ENCODE results near the gene GCC2. TPM values are rescaled to one million over a fixed set of nuclear protein-coding genes. Genes with fewer than 3 reads are reported as not detected.
"Not testable (repeated sequence)": the region's sequence is repeated elsewhere in the genome, so short reads cannot be mapped to it uniquely, and the experiment has no call there.

The GCC2 gene
- total RNA-seq, 1 donor from 2014 or later: 30.0 TPM

GRCh38 chr2:108524688-108525087 is 75.7 kb downstream of the GCC2 start:
- H3K27me3 ChIP-seq; H3K4me1 ChIP-seq; H3K36me3 ChIP-seq; H3K4me3 ChIP-seq; intact Hi-C loops (cut with DNase I); H3K9me3 ChIP-seq; DNase-seq (ENCODE audit: extremely low spot score in 2 of 2); H3K27ac ChIP-seq: not testable (repeated sequence)

- intact Hi-C loops (cut with DNase I); H3K9me3 ChIP-seq; H3K4me3 ChIP-seq; H3K36me3 ChIP-seq; H3K4me1 ChIP-seq; DNase-seq (ENCODE audit: extremely low spot score in 2 of 2); H3K27ac ChIP-seq; H3K27me3 ChIP-seq: not testable (repeated sequence)
Measured at GRCh38 chr2:108525258-108525657, 76.3 kb downstream of the GCC2 start.

- intact Hi-C loops (cut with DNase I): loop anchor here (10.0 kb wide), 1 partner anchor 53 kb away; no protein-coding TSS in a partner anchor
- no peak for DNase-seq (ENCODE audit: extremely low spot score in 2 of 2)
- H3K9me3 ChIP-seq: no peaks in the 10 kb centered on the region
- no peak overlapping the region for H3K4me3 ChIP-seq
- H3K4me1 ChIP-seq: peaks cover 11% of the 10 kb centered on the region
- no peaks in the 10 kb centered on the region for H3K27me3 ChIP-seq
- TF ChIP-seq CTCF (IDR thresholded peaks at IDR 0.05) (no peak), POLR2A (IDR thresholded peaks at IDR 0.05) (no peak), POLR2AphosphoS5 (IDR thresholded peaks at IDR 0.05; ENCODE audit: insufficient read depth in 1 of 2, low read depth in 1 of 2) (no peak)
- H3K27ac ChIP-seq: no peak overlapping the region
- H3K36me3 ChIP-seq: no peaks in the 10 kb centered on the region
Measured at GRCh38 chr2:108531674-108532055, 82.7 kb downstream of the GCC2 start.

GRCh38 chr2:108533832-108534583 is 85.0 kb downstream of the GCC2 start, which contains the start of gene LIMS1:
LIMS1 (plus strand) TSS chr2:108534470; CDS start chr2:108534563, 93 bp downstream.
- peak within 1 kb of the TSS; percentile 82 to 89 for H3K4me3 ChIP-seq
- H3K27ac ChIP-seq: peak within 1 kb of the TSS; percentile 98
- intact Hi-C loops (cut with DNase I): loop anchor here (10.0 kb wide), 1 partner anchor 51 kb away; no protein-coding TSS in a partner anchor
- H3K9me3 ChIP-seq: no peaks in the 10 kb centered on the region
- no peaks in the 10 kb centered on the region for H3K36me3 ChIP-seq
- no peaks in the 10 kb centered on the region for H3K27me3 ChIP-seq
- peak in 1 of 2 donors; percentile 93 for DNase-seq (ENCODE audit: extremely low spot score in 2 of 2)
- peaks cover 35% of the 10 kb centered on the region for H3K4me1 ChIP-seq
- TF ChIP-seq POLR2AphosphoS5 (IDR thresholded peaks at IDR 0.05; ENCODE audit: insufficient read depth in 1 of 2, low read depth in 1 of 2) (peak; percentile 39 to 98), CTCF (IDR thresholded peaks at IDR 0.05) (no peak), POLR2A (IDR thresholded peaks at IDR 0.05) (peak in 1 of 2 donors; percentile 94)

GRCh38 chr2:108534584-108535356 is 85.8 kb downstream of the GCC2 start:
- intact Hi-C loops (cut with DNase I): loop anchor here (10.0 kb wide), 1 partner anchor 50 kb away; no protein-coding TSS in a partner anchor
- no peak for TF ChIP-seq CTCF (IDR thresholded peaks at IDR 0.05)
- no peak for TF ChIP-seq POLR2AphosphoS5 (IDR thresholded peaks at IDR 0.05; ENCODE audit: insufficient read depth in 1 of 2, low read depth in 1 of 2)

GRCh38 chr2:108535357-108535631 is 86.3 kb downstream of the GCC2 start:
- peak overlapping the region; percentile 82 to 89 for H3K4me3 ChIP-seq
- no peaks in the 10 kb centered on the region for H3K9me3 ChIP-seq
- peaks cover 37% of the 10 kb centered on the region for H3K4me1 ChIP-seq
- intact Hi-C loops (cut with DNase I): loop anchor here (10.0 kb wide), 1 partner anchor 50 kb away; no protein-coding TSS in a partner anchor
- H3K27me3 ChIP-seq: no peaks in the 10 kb centered on the region
- peak overlapping the region; percentile 98 for H3K27ac ChIP-seq
- TF ChIP-seq POLR2AphosphoS5 (IDR thresholded peaks at IDR 0.05; ENCODE audit: insufficient read depth in 1 of 2, low read depth in 1 of 2): no peak
- H3K36me3 ChIP-seq: no peaks in the 10 kb centered on the region
- DNase-seq (ENCODE audit: extremely low spot score in 2 of 2): no peak

More at GRCh38 chr2:108534584-108535356, 85.8 kb downstream of the GCC2 start:
- Histone ChIP-seq H3K4me3 (peak overlapping the region; percentile 82 to 89), H3K36me3 (no peaks in the 10 kb centered on the region), H3K27me3 (no peaks in the 10 kb centered on the region), H3K4me1 (peaks cover 37% of the 10 kb centered on the region), H3K9me3 (no peaks in the 10 kb centered on the region), H3K27ac (peak overlapping the region; percentile 98)
- DNase-seq (ENCODE audit: extremely low spot score in 2 of 2): no peak

Measured in vagina (tissue), 2 donors.